Adrenal gland (tissue), 5 donors: Measurements from ENCODE around the gene GRIK1.

ENCODE experiments used
- CTCF ChIP-seq, 6 experiments: fragments of 450-650 bp in 4 of 6; fragments of 200-600 bp in 2 of 6; sonication (generic) in 1 of 6; IDR thresholded peaks; 1 replicate in 5 of 6; 2 replicates in 1 of 6; pipeline versions ENCODE4 v1.5.1 to v1.8.0; 2016 to 2021; ENCODE audit warnings: antibody characterized with exemption in 6 of 6, mild to moderate bottlenecking in 2 of 6, moderate library complexity in 1 of 6
- POLR2A ChIP-seq, 2 donors: fragments of 450-650 bp; IDR thresholded peaks; one replicate each; pipeline ENCODE4 v1.6.1; 2017; ENCODE audit warnings: antibody characterized with exemption in 2 of 2, mild to moderate bottlenecking in 2 of 2, moderate library complexity in 1 of 2
- donor health status: DM: no; HTN: no; CAD: no.

GRCh38 chr21:29725025-29725736 is 214.6 kb downstream of the GRIK1 start:
- TF ChIP-seq CTCF (IDR thresholded peaks at IDR 0.05) (no peak), POLR2A (IDR thresholded peaks at IDR 0.05) (no peak)
